GM21447 (cell line): ENCODE data around the gene TLR9.

Experiments
- ATAC-seq: cut with Tn5 transposase; IDR thresholded peaks from one replicate; pipeline ENCODE4 v1.9.1; 2021; ENCODE audit not compliant: unreplicated experiment

TLR9 gene

DNA sequence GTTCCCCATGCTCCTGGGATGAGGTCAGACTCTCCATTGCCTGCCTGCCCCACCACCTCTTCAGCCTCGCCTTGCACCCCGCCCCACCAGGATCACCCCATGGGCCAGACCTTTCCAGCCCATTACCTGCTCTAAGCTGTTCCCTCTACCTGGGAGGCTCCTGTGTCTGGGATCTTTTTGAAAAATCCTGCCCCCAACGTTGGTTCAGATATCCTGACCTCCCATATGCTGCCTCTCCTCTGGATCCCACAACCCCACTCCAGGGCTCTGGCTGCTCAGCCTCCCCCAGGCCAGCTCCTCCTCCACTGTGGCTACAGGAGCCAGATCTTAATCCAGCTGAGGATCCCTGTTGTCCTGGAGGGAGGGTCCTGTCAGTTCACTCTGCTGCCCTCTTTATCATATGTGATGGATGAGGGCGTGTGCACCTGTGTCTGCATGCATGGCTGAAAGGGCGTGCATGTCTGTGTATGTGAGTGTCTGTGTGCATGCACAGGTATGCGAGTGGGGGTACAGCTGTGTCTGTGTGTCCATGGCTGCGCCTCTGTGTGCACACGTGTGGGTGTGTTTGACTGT, 49.2 kb downstream of the TLR9 start:
- ATAC-seq: no peak

DNA sequence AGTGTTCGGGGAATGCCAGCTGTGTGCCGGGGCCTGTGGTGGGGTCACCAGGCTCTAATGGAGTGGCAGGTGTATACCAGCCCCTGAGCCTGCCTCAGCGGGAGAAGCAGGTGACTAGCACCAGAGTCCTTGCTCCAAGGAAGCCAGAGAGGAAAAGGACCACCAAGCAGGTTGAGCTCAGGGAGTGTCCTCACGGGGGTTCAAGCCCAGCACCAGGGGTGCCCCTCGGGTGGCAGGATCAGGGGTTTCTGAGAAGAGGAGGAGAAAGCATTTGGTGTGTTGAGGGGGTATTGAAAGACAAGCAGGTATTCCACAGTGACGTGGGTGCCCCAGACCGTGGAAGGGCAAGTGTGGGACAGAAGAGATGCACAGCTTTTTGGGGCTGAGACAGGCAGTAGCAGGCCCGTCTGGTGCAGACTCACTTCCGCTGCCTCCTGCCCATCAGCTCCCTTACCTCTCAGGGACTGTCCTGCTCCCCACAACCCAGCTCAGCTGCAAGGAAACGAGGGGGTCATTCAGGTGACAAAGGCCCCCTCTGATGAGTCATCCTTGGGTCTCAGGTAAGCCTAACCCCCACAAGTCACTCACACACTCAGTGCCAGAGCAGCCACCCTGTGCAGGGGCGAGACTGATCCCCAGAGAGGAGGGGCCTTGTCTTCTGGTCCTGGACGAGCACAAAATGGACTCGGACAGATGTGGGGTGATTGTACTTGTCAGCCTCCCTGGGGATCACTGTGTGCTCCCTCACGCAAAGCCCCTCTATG, 49.8 kb downstream of the TLR9 start:
- ATAC-seq: no peak

DNA sequence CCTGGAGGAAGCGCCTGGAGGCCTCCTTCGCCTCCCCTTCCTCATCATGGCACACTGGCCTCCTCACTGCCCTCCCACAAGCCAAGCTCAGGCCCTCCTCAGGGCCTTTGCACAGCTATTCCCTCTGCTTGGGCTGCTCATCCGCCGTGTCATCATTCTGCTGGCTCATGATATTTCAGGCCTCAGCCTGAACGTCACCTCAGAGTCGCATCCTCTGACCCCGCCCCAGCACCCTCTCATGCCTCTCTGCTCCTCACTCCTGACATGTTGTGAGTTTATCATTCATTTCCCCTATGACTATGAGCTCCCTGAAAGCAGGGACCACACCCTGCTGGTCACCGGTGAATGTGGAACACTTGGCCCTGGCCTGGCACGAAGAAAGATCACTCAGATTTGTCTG, 50.5 kb downstream of the TLR9 start:
- ATAC-seq: no peak

GRCh38 chr3:52173101-52173500, 52.3 kb downstream of the TLR9 start:
- no peak for ATAC-seq

- ATAC-seq: no peak
Measured at GRCh38 chr3:52172262-52172757, 53.1 kb downstream of the TLR9 start.

DNA sequence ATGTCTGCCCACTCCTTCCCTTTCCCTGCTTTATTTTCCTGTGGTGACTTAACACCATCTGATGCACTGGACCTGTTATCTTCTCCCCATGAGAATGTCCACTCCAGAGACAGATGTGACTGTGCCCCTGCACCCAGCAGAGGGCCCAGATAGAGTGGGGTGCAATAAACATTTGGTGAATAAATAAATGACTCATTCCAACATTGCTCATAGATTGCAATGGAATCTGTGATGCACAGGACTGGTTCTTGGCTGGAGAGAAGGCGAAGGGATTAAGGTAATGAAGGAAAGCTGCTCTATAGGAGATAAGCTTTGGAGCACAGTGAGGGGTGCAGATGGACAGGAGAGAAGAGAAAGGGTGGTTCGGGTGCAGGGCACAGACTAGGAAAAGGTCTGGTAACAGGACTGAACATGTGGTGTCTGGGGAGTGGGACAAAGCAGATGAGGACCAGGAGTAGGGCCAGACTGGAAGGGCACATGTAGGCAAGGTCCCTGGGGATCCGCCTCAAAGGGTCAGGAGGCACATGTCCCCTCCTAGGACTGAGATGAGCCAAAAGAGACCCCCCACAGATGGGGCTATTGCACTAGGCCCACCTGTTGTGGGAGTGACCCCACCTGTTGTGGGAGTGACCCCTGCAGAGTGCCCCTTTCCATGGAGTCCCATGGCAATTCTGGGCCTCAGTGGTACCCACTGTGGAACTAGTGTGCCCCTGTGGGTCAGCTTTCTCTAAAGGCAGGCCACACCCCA, 53.8 kb downstream of the TLR9 start:
- no peak for ATAC-seq
